MM.1S (cell line): ENCODE results near the gene TAS2R60.

Experiments
- DNase-seq: peaks from one replicate; pipeline ENCODE4 v3.0.0-alpha.2; 2015
- H2AFZ ChIP-seq: fragments of 300-600 bp; sonication (generic); 2 replicates; pipeline ENCODE4 v1.6.0; 2016; ENCODE audit warnings: antibody characterized with exemption, low read length
- H3F3A ChIP-seq: fragments of 300-600 bp; sonication (generic); 2 replicates; pipeline ENCODE4 v1.6.1; 2016; ENCODE audit warnings: mild to moderate bottlenecking, antibody characterized with exemption, low read length, moderate library complexity, mixed read lengths; ENCODE audit not compliant: insufficient read depth
- H3K27ac ChIP-seq: fragments of 300-600 bp; sonication (generic); 2 replicates; pipeline ENCODE4 v1.5.1; 2016; ENCODE audit warnings: mild to moderate bottlenecking, low read length
- H3K27me3 ChIP-seq: fragments of 300-600 bp; sonication (generic); replicated peaks from 2 replicates; pipeline ENCODE4 v1.6.0; 2016; ENCODE audit warnings: low read length; ENCODE audit not compliant: insufficient read depth
- H3K36me3 ChIP-seq: fragments of 300-600 bp; sonication (generic); replicated peaks from 2 replicates; pipeline ENCODE4 v1.6.1; 2016; ENCODE audit warnings: mild to moderate bottlenecking, low read length, mixed read lengths; ENCODE audit not compliant: insufficient read depth
- H3K4me1 ChIP-seq: fragments of 300-600 bp; sonication (generic); 2 replicates; pipeline ENCODE4 v1.6.1; 2016; ENCODE audit warnings: low read length, mixed read lengths
- H3K4me2 ChIP-seq: fragments of 300-600 bp; sonication (generic); 2 replicates; pipeline ENCODE4 v1.6.0; 2016; ENCODE audit warnings: low read depth, low read length
- H3K4me3 ChIP-seq: fragments of 300-600 bp; sonication (generic); 2 replicates; pipeline ENCODE4 v1.5.1; 2016; ENCODE audit warnings: low read length, mixed read lengths
- H3K79me2 ChIP-seq: fragments of 300-600 bp; sonication (generic); 2 replicates; pipeline ENCODE4 v1.6.1; 2016; ENCODE audit warnings: mixed run types, low read length, mixed read lengths
- H3K9ac ChIP-seq: fragments of 300-600 bp; sonication (generic); 2 replicates; pipeline ENCODE4 v1.6.1; 2016; ENCODE audit warnings: low read length, mixed read lengths
- H3K9me2 ChIP-seq: fragments of 300-600 bp; sonication (generic); replicated peaks from 2 replicates; pipeline ENCODE4 v1.6.1; 2016; ENCODE audit warnings: mild to moderate bottlenecking, low read length, mixed read lengths; ENCODE audit not compliant: insufficient read depth
- H3K9me3 ChIP-seq: fragments of 300-600 bp; sonication (generic); replicated peaks from 2 replicates; pipeline ENCODE4 v1.6.1; 2016; ENCODE audit warnings: mild to moderate bottlenecking, low read length, mixed read lengths; ENCODE audit not compliant: insufficient read depth
- H4K20me1 ChIP-seq: fragments of 300-600 bp; sonication (generic); 2 replicates; pipeline ENCODE4 v1.6.1; 2016; ENCODE audit warnings: mild to moderate bottlenecking, low read length, moderate library complexity, mixed read lengths; ENCODE audit not compliant: insufficient read depth
- CTCF ChIP-seq: fragments of 300-600 bp; sonication (generic); IDR thresholded peaks from 2 replicates; pipeline ENCODE4 v1.5.1; 2016; ENCODE audit warnings: antibody characterized with exemption, low read length, mixed read lengths
- EZH2 ChIP-seq: fragments of 300-600 bp; sonication (generic); optimal IDR thresholded peaks from 2 replicates; pipeline ENCODE3; 2017; ENCODE audit warnings: low read depth, mild to moderate bottlenecking, antibody characterized with exemption, low read length, mixed read lengths
- EZH2phosphoT487 ChIP-seq: fragments of 300-600 bp; sonication (generic); IDR thresholded peaks from 2 replicates; pipeline ENCODE4 v1.6.1; 2018; ENCODE audit warnings: antibody characterized with exemption, low read length

The TAS2R60 gene

DNA sequence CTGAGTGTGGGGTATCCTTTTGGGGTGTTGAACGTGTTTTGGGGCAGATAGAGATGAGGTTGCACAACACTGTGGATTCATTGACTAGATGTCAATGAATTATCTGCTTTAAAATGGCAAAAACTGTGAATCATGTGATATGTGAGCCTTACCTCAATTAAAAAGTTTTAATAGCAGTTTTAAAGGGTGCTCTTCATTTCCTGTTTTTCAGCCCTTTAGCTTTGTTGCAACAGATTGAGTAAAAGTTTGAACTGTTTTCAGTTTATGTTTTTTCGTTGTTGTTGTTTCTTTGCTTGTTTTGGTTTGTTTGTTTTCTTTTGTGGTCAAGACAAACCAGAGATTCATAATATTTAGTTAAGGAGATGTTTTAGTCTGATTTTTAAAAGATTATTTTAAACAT, 43.8 kb downstream of the TAS2R60 start:
- TF ChIP-seq EZH2phosphoT487 (no peak), EZH2 (no peak), CTCF (no peak)
- Histone ChIP-seq H3K9ac (peak overlapping the region; percentile 23; the same call in 1 of the 2 replicates), H3K79me2 (no peaks in the 10 kb centered on the region), H4K20me1 (no peaks in the 10 kb centered on the region), H3K4me1 (peaks cover 21% of the 10 kb centered on the region), H3K4me2 (peak overlapping the region; percentile 57), H3K9me2 (no peaks in the 10 kb centered on the region), H3K4me3 (0 out of 2 replicates have a peak overlapping the region, but pooled peaks have one; percentile 12), H3K36me3 (no peaks in the 10 kb centered on the region), H3K27me3 (no peaks in the 10 kb centered on the region), H3F3A (peaks cover 3% of the 10 kb centered on the region; the same call in 1 of the 2 replicates), H3K27ac (peak overlapping the region; percentile 46; the same call in 1 of the 2 replicates), H2AFZ (peak overlapping the region; percentile 29), H3K9me3 (no peaks in the 10 kb centered on the region)
- no peak for DNase-seq

DNA sequence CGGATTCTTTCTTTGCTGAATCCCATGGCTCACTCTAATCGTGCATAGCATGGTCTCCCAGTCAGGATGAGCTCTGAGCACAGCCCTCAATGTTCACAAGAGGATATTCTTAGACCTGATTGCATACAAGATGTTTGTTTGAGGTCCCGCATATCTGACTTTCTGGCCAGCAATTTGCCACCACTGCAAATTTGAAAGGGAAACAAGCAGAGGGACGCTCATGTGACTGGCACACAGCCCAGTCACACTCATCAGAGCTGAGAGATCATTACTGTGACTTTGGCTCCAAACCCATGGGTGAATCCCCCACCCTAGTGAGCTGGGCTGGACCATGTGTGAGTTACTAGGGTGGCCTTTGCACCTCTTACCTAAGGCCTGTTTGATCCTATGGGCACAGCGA, 44.3 kb downstream of the TAS2R60 start:
- DNase-seq, result peak; percentile 88
- Histone ChIP-seq H3K79me2 (no peaks in the 10 kb centered on the region), H3K9me3 (no peaks in the 10 kb centered on the region), H2AFZ (peak overlapping the region; percentile 29), H3K9ac (peak overlapping the region; percentile 23; the same call in 1 of the 2 replicates), H3K9me2 (no peaks in the 10 kb centered on the region), H3K27ac (peak overlapping the region; percentile 46; the same call in 1 of the 2 replicates), H3K4me2 (peak overlapping the region; percentile 57), H3K4me1 (peaks cover 26% of the 10 kb centered on the region), H3K4me3 (0 out of 2 replicates have a peak overlapping the region, but pooled peaks have one; percentile 12), H3F3A (peaks cover 3% of the 10 kb centered on the region; the same call in 1 of the 2 replicates), H4K20me1 (no peaks in the 10 kb centered on the region), H3K36me3 (no peaks in the 10 kb centered on the region), H3K27me3 (no peaks in the 10 kb centered on the region)
- no peak for TF ChIP-seq CTCF
- TF ChIP-seq EZH2, result no peak
- no peak for TF ChIP-seq EZH2phosphoT487

DNA sequence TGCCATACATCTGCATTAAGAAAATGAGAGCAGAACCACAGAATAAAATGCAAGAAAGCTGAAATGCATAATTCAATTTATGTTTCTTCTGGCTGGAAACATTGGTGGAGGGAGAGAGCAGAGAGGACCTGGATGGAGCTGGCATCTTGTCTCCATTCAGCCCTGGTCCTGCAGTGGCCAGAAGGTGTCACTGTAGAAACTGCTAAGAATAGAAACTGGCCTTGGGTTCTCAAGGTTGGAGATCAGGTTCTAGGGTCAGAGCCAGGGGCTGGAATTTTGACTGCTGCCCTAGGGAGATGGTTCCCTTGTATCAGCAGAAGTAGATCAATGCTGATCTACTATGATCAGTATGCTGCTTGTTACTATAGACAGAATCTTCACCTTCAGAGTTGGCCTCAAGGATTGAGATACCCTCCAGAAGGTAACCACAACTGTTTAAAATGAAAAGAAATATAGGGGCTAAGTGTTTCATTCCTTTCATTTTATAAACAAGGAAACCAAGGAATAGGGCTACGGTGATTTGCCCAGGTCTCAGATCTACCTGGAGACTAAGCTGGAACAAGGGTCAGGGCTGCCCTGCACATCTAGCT, 47.6 kb downstream of the TAS2R60 start:
- Histone ChIP-seq H2AFZ (no peak overlapping the region), H3K9ac (no peak overlapping the region), H3K9me3 (no peaks in the 10 kb centered on the region), H3K4me3 (no peak overlapping the region), H3K27me3 (no peaks in the 10 kb centered on the region), H3K9me2 (no peaks in the 10 kb centered on the region), H3K36me3 (no peaks in the 10 kb centered on the region), H3K27ac (no peak overlapping the region), H3K4me2 (no peak overlapping the region), H3F3A (peaks cover 7% of the 10 kb centered on the region; the same call in 1 of the 2 replicates), H3K4me1 (peaks cover 41% of the 10 kb centered on the region), H4K20me1 (no peaks in the 10 kb centered on the region), H3K79me2 (no peaks in the 10 kb centered on the region)
- DNase-seq, result no peak
- TF ChIP-seq CTCF (peak; percentile 38), EZH2 (no peak)
